Muscle layer of duodenum (tissue), 2 donors: ENCODE results near the gene ZCCHC24.

Experiments used
- H3K27ac ChIP-seq: one replicate; pipeline ENCODE4 v1.7.0; 2013; ENCODE audit warnings: mild to moderate bottlenecking, low read length
- H3K27me3 ChIP-seq: one replicate; pipeline ENCODE4 v1.7.0; 2013; ENCODE audit warnings: low read depth, mild to moderate bottlenecking, control low read depth, low read length
- H3K36me3 ChIP-seq, 2 donors: one replicate each; pipeline ENCODE4 v1.7.0; 2013; ENCODE audit warnings: low read length in 2 of 2, control low read depth in 1 of 2, mild to moderate bottlenecking in 1 of 2; ENCODE audit not compliant: insufficient read depth in 2 of 2, control insufficient read depth in 1 of 2
- H3K4me1 ChIP-seq, 2 donors: one replicate each; pipeline ENCODE4 v1.7.0; 2013; ENCODE audit warnings: low read length in 2 of 2, mild to moderate bottlenecking in 2 of 2, control low read depth in 1 of 2, moderate library complexity in 1 of 2; ENCODE audit not compliant: insufficient read depth in 2 of 2, control insufficient read depth in 1 of 2
- H3K4me3 ChIP-seq, 2 donors: one replicate each; pipeline ENCODE4 v1.7.0; 2013; ENCODE audit warnings: low read length in 2 of 2, low read depth in 1 of 2, mild to moderate bottlenecking in 1 of 2
- H3K9me3 ChIP-seq, 2 donors: one replicate each; pipeline ENCODE4 v1.7.0; 2013; ENCODE audit warnings: low read length in 2 of 2, control low read depth in 1 of 2, mild to moderate bottlenecking in 1 of 2; ENCODE audit not compliant: control insufficient read depth in 1 of 2
- donor health status: healthy.

The ZCCHC24 gene

DNA sequence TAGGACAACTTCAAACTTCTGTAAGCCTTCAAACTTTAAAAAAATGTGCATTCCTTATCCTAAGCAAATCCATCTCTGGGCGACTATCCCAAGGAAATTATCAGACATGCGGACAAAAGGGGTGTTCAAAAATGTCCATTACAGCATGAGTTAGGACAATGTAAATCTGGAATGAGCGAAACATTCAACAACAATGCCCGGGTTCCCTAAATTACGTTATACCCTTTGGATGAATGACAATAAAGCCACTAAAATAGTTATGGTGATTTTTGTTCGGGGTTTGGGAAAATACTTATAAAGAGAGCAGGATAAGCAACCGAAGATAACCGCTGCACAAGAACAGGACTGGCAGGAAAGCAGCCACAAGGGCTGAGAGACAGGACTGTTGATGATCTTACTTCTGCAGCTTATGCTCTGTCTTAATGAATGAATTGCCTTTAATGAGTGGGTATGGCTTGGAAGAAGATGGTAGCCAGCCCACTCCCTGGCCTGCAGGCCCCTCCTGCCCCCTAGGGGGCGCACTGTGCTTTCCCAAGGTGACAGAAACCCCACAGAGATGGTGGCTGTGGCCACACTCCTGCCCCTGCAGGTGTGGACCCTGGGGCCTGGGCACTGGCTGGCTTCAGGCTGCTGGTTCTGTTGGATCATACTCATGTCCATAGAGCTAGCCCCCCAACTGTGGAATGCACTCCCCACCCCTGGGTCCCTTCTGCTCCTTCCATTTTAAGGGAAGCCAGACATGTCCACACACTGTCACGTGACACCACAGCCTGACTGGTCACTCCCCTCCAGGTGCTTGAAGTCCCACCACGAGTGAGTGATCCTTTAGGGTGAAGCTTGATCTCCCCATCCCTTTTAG, 45.0 kb downstream of the ZCCHC24 start:
- H3K4me1 ChIP-seq = peaks cover 60 to 70% of the 10 kb centered on the region in 2 donors
- no peaks in the 10 kb centered on the region for H3K36me3 ChIP-seq
- H3K4me3 ChIP-seq = peak overlapping the region in 1 of 2 donors; percentile 55
- no peaks in the 10 kb centered on the region for H3K27me3 ChIP-seq
- peak overlapping the region; percentile 17 for H3K27ac ChIP-seq
- no peaks in the 10 kb centered on the region for H3K9me3 ChIP-seq

GRCh38 chr10:79399223-79399831, 46.1 kb downstream of the ZCCHC24 start:
- H3K9me3 ChIP-seq = no peaks in the 10 kb centered on the region
- H3K4me3 ChIP-seq = peak overlapping the region in 1 of 2 donors; percentile 55
- H3K27me3 ChIP-seq = no peaks in the 10 kb centered on the region
- peaks cover 59 to 60% of the 10 kb centered on the region in 2 donors for H3K4me1 ChIP-seq
- peak overlapping the region; percentile 88 for H3K27ac ChIP-seq
- H3K36me3 ChIP-seq = peaks cover under 1 to 1% of the 10 kb centered on the region in 2 donors

GRCh38 chr10:79398642-79399041, 46.8 kb downstream of the ZCCHC24 start:
- Histone ChIP-seq H3K4me3 (peak overlapping the region in 1 of 2 donors; percentile 55), H3K4me1 (peaks cover 53 to 60% of the 10 kb centered on the region in 2 donors), H3K27ac (peak overlapping the region; percentile 88), H3K36me3 (peaks cover 7 to 8% of the 10 kb centered on the region in 2 donors), H3K27me3 (no peaks in the 10 kb centered on the region), H3K9me3 (no peaks in the 10 kb centered on the region)

DNA sequence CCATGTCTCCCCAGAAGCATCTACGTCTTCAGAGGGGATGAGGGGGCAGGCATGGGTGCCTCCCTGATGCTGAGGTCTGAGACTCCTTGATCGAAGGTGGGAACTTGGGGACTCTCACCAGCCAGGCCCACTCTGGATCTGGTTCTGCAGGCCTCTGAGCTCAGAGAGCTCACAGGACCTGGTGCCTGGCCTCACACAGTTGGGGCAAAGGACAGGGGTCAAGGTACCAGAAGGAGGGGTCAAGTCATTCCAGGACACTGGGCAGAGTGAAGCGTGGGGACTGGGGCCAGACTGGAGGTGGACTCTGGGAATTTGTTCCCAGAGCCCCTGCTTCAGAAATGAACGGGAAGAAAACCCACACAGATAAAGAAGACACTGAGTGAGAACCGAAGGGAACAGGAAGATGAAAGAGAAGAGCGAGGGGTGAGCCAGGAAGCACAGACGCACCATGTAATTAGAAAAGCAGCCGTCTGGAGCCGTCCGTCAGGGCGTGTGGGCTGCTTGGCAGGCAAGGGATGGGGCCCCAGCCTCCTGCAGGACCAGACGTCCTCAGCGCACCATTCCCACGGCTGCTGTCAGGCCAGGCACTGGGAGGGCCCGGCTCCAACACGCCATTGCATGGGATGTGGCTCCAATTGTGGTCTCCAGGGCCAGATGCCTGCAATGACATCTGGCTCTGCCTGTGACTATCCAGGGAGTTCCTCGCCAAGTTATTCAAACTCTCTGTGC, 47.7 kb downstream of the ZCCHC24 start:
- Histone ChIP-seq H3K36me3 (peaks cover 10 to 12% of the 10 kb centered on the region in 2 donors), H3K27me3 (no peaks in the 10 kb centered on the region), H3K4me3 (peak overlapping the region in 1 of 2 donors; percentile 55), H3K27ac (peak overlapping the region; percentile 88), H3K9me3 (no peaks in the 10 kb centered on the region), H3K4me1 (peaks cover 52 to 60% of the 10 kb centered on the region in 2 donors)

GRCh38 chr10:79397051-79397450, 48.4 kb downstream of the ZCCHC24 start:
- H3K27me3 ChIP-seq = no peaks in the 10 kb centered on the region
- H3K9me3 ChIP-seq = no peaks in the 10 kb centered on the region
- H3K36me3 ChIP-seq = peaks cover 12 to 13% of the 10 kb centered on the region in 2 donors
- peaks cover 52 to 63% of the 10 kb centered on the region in 2 donors for H3K4me1 ChIP-seq
- H3K27ac ChIP-seq = peak overlapping the region; percentile 88
- H3K4me3 ChIP-seq = peak overlapping the region in 1 of 2 donors; percentile 55

DNA sequence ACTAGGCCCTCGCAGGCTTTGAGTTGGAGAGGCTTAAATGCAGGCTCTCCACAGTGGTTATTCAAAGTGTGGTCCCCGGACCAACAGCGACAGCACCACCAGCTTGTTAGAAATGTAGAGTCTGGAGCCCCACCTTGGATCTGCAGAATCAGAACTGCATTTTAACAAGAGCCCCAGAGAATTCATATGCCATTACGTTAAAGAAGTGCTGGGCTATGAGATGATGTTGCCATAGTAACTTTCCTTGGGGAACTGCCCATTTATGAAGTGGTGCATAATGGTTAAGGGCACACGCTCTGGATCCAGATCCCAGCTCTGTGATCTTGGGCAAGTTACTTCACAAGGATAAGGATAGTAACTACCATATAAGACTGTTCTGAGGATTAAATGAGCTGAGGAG, 48.9 kb downstream of the ZCCHC24 start:
- Histone ChIP-seq H3K9me3 (no peaks in the 10 kb centered on the region), H3K27me3 (no peaks in the 10 kb centered on the region), H3K4me1 (peaks cover 48 to 63% of the 10 kb centered on the region in 2 donors), H3K27ac (peak overlapping the region; percentile 88), H3K36me3 (peaks cover 12 to 13% of the 10 kb centered on the region in 2 donors), H3K4me3 (no peak overlapping the region)

- Histone ChIP-seq H3K4me1 (peaks cover 37 to 58% of the 10 kb centered on the region in 2 donors), H3K27me3 (no peaks in the 10 kb centered on the region), H3K9me3 (no peaks in the 10 kb centered on the region), H3K4me3 (no peak overlapping the region), H3K27ac (no peak overlapping the region), H3K36me3 (peaks cover 12 to 13% of the 10 kb centered on the region in 2 donors)
Observed at GRCh38 chr10:79394664-79395063, 50.8 kb downstream of the ZCCHC24 start.

GRCh38 chr10:79393924-79394610, 51.4 kb downstream of the ZCCHC24 start:
- peaks cover 12 to 13% of the 10 kb centered on the region in 2 donors for H3K36me3 ChIP-seq
- H3K9me3 ChIP-seq = no peaks in the 10 kb centered on the region
- no peak overlapping the region for H3K4me3 ChIP-seq
- H3K27ac ChIP-seq = no peak overlapping the region
- no peaks in the 10 kb centered on the region for H3K27me3 ChIP-seq
- peaks cover 32 to 56% of the 10 kb centered on the region in 2 donors for H3K4me1 ChIP-seq

GRCh38 chr10:79393221-79393923, 52.1 kb downstream of the ZCCHC24 start:
- H3K27ac ChIP-seq = no peak overlapping the region
- H3K4me1 ChIP-seq = peaks cover 27 to 52% of the 10 kb centered on the region in 2 donors
- no peaks in the 10 kb centered on the region for H3K9me3 ChIP-seq
- H3K36me3 ChIP-seq = peaks cover 12 to 13% of the 10 kb centered on the region in 2 donors
- no peak overlapping the region for H3K4me3 ChIP-seq
- H3K27me3 ChIP-seq = no peaks in the 10 kb centered on the region

GRCh38 chr10:79392506-79393176, 52.8 kb downstream of the ZCCHC24 start:
- no peaks in the 10 kb centered on the region for H3K9me3 ChIP-seq
- no peak overlapping the region for H3K4me3 ChIP-seq
- peaks cover 12 to 13% of the 10 kb centered on the region in 2 donors for H3K36me3 ChIP-seq
- H3K4me1 ChIP-seq = peaks cover 20 to 46% of the 10 kb centered on the region in 2 donors
- H3K27me3 ChIP-seq = no peaks in the 10 kb centered on the region
- H3K27ac ChIP-seq = no peak overlapping the region
